HepG2 (cell line): ENCODE data around the gene NINJ2. TPM values are rescaled to one million over a fixed set of nuclear protein-coding genes. Genes with fewer than 3 reads are reported as not detected.

Source experiments
- ARID5B ChIP-seq: IDR thresholded peaks from 2 replicates; pipeline ENCODE4 v1.4.0; 2020; ENCODE audit warnings: mild to moderate bottlenecking, missing genetic modification reagents
- GPBP1L1 ChIP-seq: sonication (generic); formaldehyde crosslinking; IDR thresholded peaks from 2 replicates; pipeline ENCODE4 v1.5.0; 2020; ENCODE audit warnings: mild to moderate bottlenecking, missing genetic modification reagents
- KAT2B ChIP-seq: fragments of 150-350 bp; IDR thresholded peaks from 2 replicates; pipeline ENCODE4 v1.6.1; 2014; ENCODE audit warnings: low read depth, low read length, borderline replicate concordance
- MLXIP ChIP-seq: sonication (generic); formaldehyde crosslinking; IDR thresholded peaks from 2 replicates; pipeline ENCODE4 v1.9.0; 2021; ENCODE audit warnings: missing genetic modification reagents, borderline replicate concordance
- MTA1 ChIP-seq: sonication (generic); formaldehyde crosslinking; IDR thresholded peaks from 2 replicates; pipeline ENCODE4 v1.4.0; 2020; ENCODE audit warnings: missing genetic modification reagents, mild to moderate bottlenecking, borderline replicate concordance
- ZBTB37 ChIP-seq: sonication (generic); formaldehyde crosslinking; IDR thresholded peaks from 2 replicates; pipeline ENCODE4 v1.4.0; 2020; ENCODE audit warnings: mild to moderate bottlenecking, missing genetic modification reagents
- ZBTB46 ChIP-seq: sonication (generic); formaldehyde crosslinking; IDR thresholded peaks from 2 replicates; pipeline ENCODE4 v1.4.0; 2020; ENCODE audit warnings: mild to moderate bottlenecking, missing genetic modification reagents, borderline replicate concordance
- ZC3H13 ChIP-seq: sonication (generic); formaldehyde crosslinking; IDR thresholded peaks from 2 replicates; pipeline ENCODE4 v1.8.1; 2023; ENCODE audit warnings: mild to moderate bottlenecking, missing genetic modification reagents, moderate library complexity
- ZMAT5 ChIP-seq: sonication (generic); formaldehyde crosslinking; IDR thresholded peaks from 2 replicates; pipeline ENCODE4 v1.5.0; 2020; ENCODE audit warnings: mild to moderate bottlenecking, low read depth, missing genetic modification reagents, borderline replicate concordance
- ZNF251 ChIP-seq: sonication (generic); formaldehyde crosslinking; IDR thresholded peaks from 2 replicates; pipeline ENCODE4 v1.9.0; 2021; ENCODE audit warnings: mild to moderate bottlenecking, missing genetic modification reagents
- ZNF280B ChIP-seq: sonication (generic); formaldehyde crosslinking; IDR thresholded peaks from 2 replicates; pipeline ENCODE4 v1.5.0; 2020; ENCODE audit warnings: missing genetic modification reagents, mild to moderate bottlenecking, borderline replicate concordance
- ZNF556 ChIP-seq: sonication (generic); formaldehyde crosslinking; IDR thresholded peaks from 2 replicates; pipeline ENCODE4 v1.4.0; 2020; ENCODE audit warnings: mild to moderate bottlenecking, missing genetic modification reagents, borderline replicate concordance
- polyA plus RNA-seq, 8 experiments: library from polyadenylated mRNA; depleted of rRNA in 3 of 8; stranded (reverse) in 7 of 8; unstranded in 1 of 8; fragments of >200 nt; fragmentation: Illumina TruSeq in 4 of 8; extraction: Trizol in 4 of 8; gene quantifications; 2 replicates each; pipeline versions ENCODE4 v1.2.1 to v1.2.3, GENCODE V29; 2011 to 2016; ENCODE audit warnings: low read depth in 4 of 8, missing spikeins in 1 of 8, mixed read lengths in 1 of 8; ENCODE audit not compliant: insufficient read depth in 1 of 8
- total RNA-seq, 5 experiments: library from RNA; depleted of rRNA; stranded (reverse); fragments of >200 nt; fragmentation: Illumina TruSeq; extraction: Trizol; gene quantifications; 2 replicates each; pipeline ENCODE4 v1.2.3, GENCODE V29; 2016; ENCODE audit warnings: low read depth in 1 of 5

Gene NINJ2
- total and polyA plus RNA-seq, 2 of the 13 experiments (the other 11 are each of a cell fraction or from before 2014, with no cell fraction given) = 0.62 to 3.8 TPM

GRCh38 chr12:646442-647384 lies 16.5 kb downstream of the NINJ2 start (continued):
- TF ChIP-seq ZNF280B (CRISPR knock-in tag) (no peak), ZBTB46 (CRISPR knock-in tag) (no peak), ZBTB37 (CRISPR knock-in tag) (peak; percentile 62; the same call in 1 of the 2 replicates), ZC3H13 (CRISPR knock-in tag) (no peak), KAT2B (no peak), ARID5B (CRISPR knock-in tag) (peak; percentile 96), GPBP1L1 (no peak), ZMAT5 (CRISPR knock-in tag) (no peak), ZNF251 (no peak), ZNF556 (peak; percentile 93; the same call in 1 of the 2 replicates), MLXIP (CRISPR knock-in tag) (peak; percentile 87; the same call in 1 of the 2 replicates), MTA1 (CRISPR knock-in tag) (peak; percentile 70; the same call in 1 of the 2 replicates)
